Sigmoid colon (tissue), 7 donors: ENCODE measurements around the gene SPC25. TPM values are rescaled to one million over a fixed set of nuclear protein-coding genes. Genes with fewer than 3 reads are reported as not detected.
"Not testable (repeated sequence)": the region's sequence is repeated elsewhere in the genome, so short reads cannot be mapped to it uniquely, and the experiment has no call there.

Experiments used
- DNase-seq: peaks from one replicate; pipeline ENCODE4 v3.0.0-alpha.2; 2019
- H3K27ac ChIP-seq, 4 donors: fragments of 200-600 bp; sonication (generic); one replicate each; pipeline ENCODE4 v1.5.1; 2016 to 2019; ENCODE audit warnings: mild to moderate bottlenecking in 1 of 4
- H3K27me3 ChIP-seq, 3 donors: fragments of 200-600 bp; sonication (generic); one replicate each; pipeline ENCODE4 v1.5.1; 2019; ENCODE audit warnings: mild to moderate bottlenecking in 1 of 3
- H3K36me3 ChIP-seq, 4 donors: fragments of 200-600 bp; sonication (generic); one replicate each; pipeline ENCODE4 v1.5.1; 2016 to 2019
- H3K4me1 ChIP-seq, 4 donors: fragments of 200-600 bp; sonication (generic); one replicate each; pipeline ENCODE4 v1.5.1; 2017 to 2019
- H3K4me3 ChIP-seq, 4 donors: fragments of 200-600 bp; sonication (generic); one replicate each; pipeline ENCODE4 v1.5.1; 2017 to 2019; ENCODE audit warnings: mild to moderate bottlenecking in 2 of 4, moderate library complexity in 1 of 4
- H3K9me3 ChIP-seq, 4 donors: fragments of 200-600 bp in 3 of 4; sonication (generic) in 3 of 4; one replicate each; pipeline versions ENCODE4 v1.5.1 to v1.6.1; 2013 to 2019
- EP300 ChIP-seq, 4 donors: sonication (generic); formaldehyde crosslinking; IDR thresholded peaks; one replicate each; pipeline ENCODE4 v1.6.1; 2017; ENCODE audit warnings: antibody characterized with exemption in 4 of 4
- POLR2A ChIP-seq, 2 donors: fragments of 450-650 bp; IDR thresholded peaks; one replicate each; pipeline ENCODE4 v1.6.1; 2016; ENCODE audit warnings: antibody characterized with exemption in 2 of 2, mild to moderate bottlenecking in 2 of 2, moderate library complexity in 2 of 2
- POLR2AphosphoS5 ChIP-seq, 4 donors: sonication (generic); formaldehyde crosslinking; IDR thresholded peaks; one replicate each; pipeline ENCODE4 v1.6.1; 2017; ENCODE audit warnings: antibody characterized with exemption in 4 of 4
- WGBS, 2 donors: extraction: QIAGEN DNeasy Blood & Tissue Kit; methylation state at CpG; one replicate each; pipeline ENCODE4 v1.1.7; 2013; 5-methylcytosine and 5-hydroxymethylcytosine counted together
- intact Hi-C: fragments of 100-400 bp; cut with DNase I; formaldehyde crosslinking; loops from one replicate; pipeline ENCODE4 v1.15.1; 2023
- polyA plus RNA-seq, 3 donors: library from polyadenylated mRNA; stranded (reverse); fragments of 200-250 nt; gene quantifications; one replicate each; pipeline ENCODE4 v1.2.3, GENCODE V29; 2013
- total RNA-seq, 4 donors: library from RNA; depleted of rRNA; stranded (reverse); fragments of >200 nt; gene quantifications; one replicate each; pipeline ENCODE4 v1.1.0, GENCODE V29; 2016
- TF ChIP-seq, protein P1 (sequence below), 4 experiments: fragments of 450-650 bp in 3 of 4; fragments of 200-600 bp in 1 of 4; IDR thresholded peaks; one replicate each; pipeline ENCODE4 v1.5.1; 2016 to 2019; ENCODE audit warnings: antibody characterized with exemption in 4 of 4, mild to moderate bottlenecking in 3 of 4, moderate library complexity in 2 of 4
- donor health status: healthy with polysubstance abuse.
- donor health status: Bipolar disorder and iron deficiency.
- donor health status: healthy.

The SPC25 gene
- total and polyA plus RNA-seq, 7 donors = 0.54 to 9.0 (median 5.6) TPM; not detected in 3

DNA sequence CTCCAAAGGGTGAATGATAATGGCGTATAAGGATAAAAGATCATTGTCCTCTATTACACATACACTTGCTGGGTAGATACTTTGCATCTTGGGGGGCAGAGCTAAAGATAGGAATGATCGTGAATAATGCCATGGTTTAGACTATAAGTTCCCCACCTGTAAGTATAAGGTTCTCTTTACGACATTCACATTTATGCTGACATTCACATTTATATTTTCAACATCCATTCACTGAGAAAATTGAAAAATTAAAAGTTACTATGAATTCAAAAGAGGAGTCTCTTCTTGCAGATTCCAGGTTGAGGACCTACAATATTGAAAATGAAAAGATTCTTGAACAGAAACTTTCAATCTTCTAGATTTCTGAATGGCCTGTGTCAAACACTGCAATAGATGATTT is 2.1 kb upstream of the SPC25 start:
- Histone ChIP-seq H3K36me3 (no peaks in the 10 kb centered on the region), H3K4me1 (peaks cover 0 to 7% (median 3%) of the 10 kb centered on the region in 4 donors), H3K9me3 (no peaks in the 10 kb centered on the region), H3K27me3 (no peaks in the 10 kb centered on the region), H3K4me3 (no peak overlapping the region), H3K27ac (no peak overlapping the region)
- intact Hi-C loops = no loop called here
- TF ChIP-seq POLR2AphosphoS5 (IDR thresholded peaks at IDR 0.05) = no peak
- TF ChIP-seq, protein P1, sequence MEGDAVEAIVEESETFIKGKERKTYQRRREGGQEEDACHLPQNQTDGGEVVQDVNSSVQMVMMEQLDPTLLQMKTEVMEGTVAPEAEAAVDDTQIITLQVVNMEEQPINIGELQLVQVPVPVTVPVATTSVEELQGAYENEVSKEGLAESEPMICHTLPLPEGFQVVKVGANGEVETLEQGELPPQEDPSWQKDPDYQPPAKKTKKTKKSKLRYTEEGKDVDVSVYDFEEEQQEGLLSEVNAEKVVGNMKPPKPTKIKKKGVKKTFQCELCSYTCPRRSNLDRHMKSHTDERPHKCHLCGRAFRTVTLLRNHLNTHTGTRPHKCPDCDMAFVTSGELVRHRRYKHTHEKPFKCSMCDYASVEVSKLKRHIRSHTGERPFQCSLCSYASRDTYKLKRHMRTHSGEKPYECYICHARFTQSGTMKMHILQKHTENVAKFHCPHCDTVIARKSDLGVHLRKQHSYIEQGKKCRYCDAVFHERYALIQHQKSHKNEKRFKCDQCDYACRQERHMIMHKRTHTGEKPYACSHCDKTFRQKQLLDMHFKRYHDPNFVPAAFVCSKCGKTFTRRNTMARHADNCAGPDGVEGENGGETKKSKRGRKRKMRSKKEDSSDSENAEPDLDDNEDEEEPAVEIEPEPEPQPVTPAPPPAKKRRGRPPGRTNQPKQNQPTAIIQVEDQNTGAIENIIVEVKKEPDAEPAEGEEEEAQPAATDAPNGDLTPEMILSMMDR (IDR thresholded peaks at IDR 0.05) = no peak
- no peak for TF ChIP-seq POLR2A (IDR thresholded peaks at IDR 0.05)
- no peak for TF ChIP-seq EP300 (IDR thresholded peaks at IDR 0.05)
- WGBS, 2 donors = 89 to 90% methylated on average over 3 of the region's 3 CpGs
- no peak for DNase-seq

DNA sequence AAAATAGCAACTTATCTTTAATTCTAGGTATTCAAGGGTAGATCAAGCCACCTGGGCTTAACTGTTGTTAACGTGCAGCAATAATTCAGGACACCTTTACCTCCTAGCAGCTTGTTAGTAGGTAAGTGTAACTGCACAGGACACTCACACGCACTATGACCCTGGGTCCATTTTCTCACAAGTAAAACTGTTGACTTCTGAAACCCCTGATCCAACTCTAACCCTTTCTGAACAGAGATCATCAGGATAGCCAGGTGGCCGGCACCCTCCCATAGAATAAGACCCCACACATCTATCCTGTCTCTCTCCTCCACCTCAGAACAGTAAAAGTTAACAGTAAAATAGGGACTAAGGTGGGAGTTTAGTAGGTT is 610 bp downstream of the SPC25 start:
- Histone ChIP-seq H3K27ac (no peak overlapping the region), H3K36me3 (no peaks in the 10 kb centered on the region), H3K27me3 (no peaks in the 10 kb centered on the region), H3K4me3 (peak overlapping the region in 3 of 4 donors; percentile 45 to 55 (median 54)), H3K9me3 (no peaks in the 10 kb centered on the region), H3K4me1 (peaks cover 0 to 7% (median 3%) of the 10 kb centered on the region in 4 donors)
- TF ChIP-seq EP300 (IDR thresholded peaks at IDR 0.05) = no peak
- no peak for TF ChIP-seq POLR2AphosphoS5 (IDR thresholded peaks at IDR 0.05)
- no peak for TF ChIP-seq POLR2A (IDR thresholded peaks at IDR 0.05)
- TF ChIP-seq, protein P1 (IDR thresholded peaks at IDR 0.05) = no peak
- DNase-seq = no peak
- WGBS, 2 donors = 20 to 41% methylated on average over 3 of the region's 3 CpGs
- intact Hi-C loops = no loop called here

DNA sequence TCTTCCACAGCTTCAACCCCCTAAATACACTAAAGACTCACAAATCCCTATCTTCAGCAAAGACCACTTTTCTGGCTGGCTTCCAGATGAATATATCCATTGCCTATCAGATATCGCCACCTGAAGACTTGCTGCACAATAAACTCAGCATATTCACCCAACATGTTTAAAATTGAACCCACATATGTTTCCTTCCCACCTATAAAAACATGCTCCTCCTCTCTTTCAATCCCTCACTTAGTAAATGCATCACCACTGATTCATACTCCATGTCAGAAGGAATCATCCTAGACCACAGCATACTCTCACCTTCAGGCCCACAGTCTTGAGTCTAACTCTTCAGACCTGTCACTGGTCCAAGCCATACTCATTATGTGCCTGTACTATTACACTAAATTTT is 5.3 kb downstream of the SPC25 start:
- DNase-seq = no peak
- Histone ChIP-seq H3K27me3 (no peaks in the 10 kb centered on the region), H3K36me3 (no peaks in the 10 kb centered on the region), H3K9me3 (no peaks in the 10 kb centered on the region), H3K4me1 (peaks cover 0 to 5% (median 2%) of the 10 kb centered on the region in 4 donors), H3K27ac (no peak overlapping the region), H3K4me3 (no peak overlapping the region)
- 97 to 98% methylated on average over 1 of the region's 1 CpG for WGBS, 2 donors
- TF ChIP-seq EP300 (IDR thresholded peaks at IDR 0.05) (no peak), POLR2AphosphoS5 (IDR thresholded peaks at IDR 0.05) (no peak), POLR2A (IDR thresholded peaks at IDR 0.05) (no peak)
- TF ChIP-seq, protein P1 (IDR thresholded peaks at IDR 0.05) = no peak
- intact Hi-C loops = no loop called here

DNA sequence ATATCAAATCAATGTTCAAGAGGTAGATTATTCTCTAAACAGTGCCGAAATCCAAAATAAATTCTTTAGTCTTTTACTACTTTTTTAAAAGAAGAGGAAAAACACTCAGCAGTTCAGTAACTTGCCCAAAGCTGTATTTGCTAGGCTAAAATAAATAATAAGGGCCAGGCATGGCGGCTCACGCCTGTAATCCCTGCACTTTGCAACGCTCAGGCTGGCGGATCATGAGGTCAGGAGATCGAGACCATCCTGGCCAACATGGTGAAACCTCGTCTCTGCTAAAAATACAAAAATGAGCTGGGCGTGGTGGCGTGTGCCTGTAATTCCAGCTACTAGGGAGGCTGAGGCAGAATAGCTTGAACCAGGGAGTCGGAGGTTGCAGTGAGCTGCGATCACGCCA is 8.1 kb downstream of the SPC25 start:
- H3K9me3 ChIP-seq, H3K4me3 ChIP-seq, H3K36me3 ChIP-seq, H3K27ac ChIP-seq, DNase-seq, H3K4me1 ChIP-seq, H3K27me3 ChIP-seq, intact Hi-C loops: not testable (repeated sequence)
- 98% methylated on average over 12 of the region's 12 CpGs for whole genome bisulfite sequencing, 2 donors

DNA sequence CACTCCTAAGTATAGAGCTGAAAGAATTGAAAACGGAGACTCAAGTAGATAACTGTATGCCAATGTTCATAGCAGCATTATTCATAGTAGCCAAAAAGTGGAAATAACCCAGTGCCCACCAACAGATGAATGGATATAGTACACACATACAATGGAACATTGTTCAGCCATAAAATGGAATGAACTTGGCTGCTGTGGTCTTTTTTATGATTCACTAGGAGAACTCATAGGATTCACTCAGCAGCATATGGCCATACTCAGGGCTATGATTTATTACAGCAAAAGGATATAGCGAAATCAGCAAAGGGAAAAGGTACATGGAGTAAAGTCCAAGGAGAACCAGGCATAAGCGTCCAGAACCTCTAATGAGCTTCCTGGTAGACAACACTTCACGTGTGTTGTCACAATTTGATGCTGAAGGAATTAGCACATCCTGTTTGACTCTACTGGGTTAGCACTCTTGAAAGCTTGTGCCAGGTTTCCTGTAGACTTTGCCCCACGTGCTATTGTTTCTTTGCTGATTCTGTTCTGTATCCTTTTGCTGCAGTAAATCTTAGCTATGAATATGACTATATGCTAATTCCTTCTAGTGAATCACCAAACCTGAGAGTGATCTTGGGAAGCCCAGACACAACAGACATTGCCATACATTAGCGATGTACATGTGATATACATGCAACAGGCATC is 15.7 kb downstream of the SPC25 start:
- H3K9me3 ChIP-seq = no peaks in the 10 kb centered on the region
- no peaks in the 10 kb centered on the region for H3K27me3 ChIP-seq
- DNase-seq = no peak
- H3K36me3 ChIP-seq = no peaks in the 10 kb centered on the region
- no peak overlapping the region for H3K4me3 ChIP-seq
- H3K4me1 ChIP-seq = no peaks in the 10 kb centered on the region
- intact Hi-C loops = no loop called here
- no peak overlapping the region for H3K27ac ChIP-seq
- 38 to 73% methylated on average over 6 of the region's 6 CpGs for WGBS, 2 donors
- no peak for TF ChIP-seq POLR2AphosphoS5 (IDR thresholded peaks at IDR 0.05)
- no peak for TF ChIP-seq POLR2A (IDR thresholded peaks at IDR 0.05)
- TF ChIP-seq EP300 (IDR thresholded peaks at IDR 0.05) = no peak
- TF ChIP-seq, protein P1 (IDR thresholded peaks at IDR 0.05) = no peak

DNA sequence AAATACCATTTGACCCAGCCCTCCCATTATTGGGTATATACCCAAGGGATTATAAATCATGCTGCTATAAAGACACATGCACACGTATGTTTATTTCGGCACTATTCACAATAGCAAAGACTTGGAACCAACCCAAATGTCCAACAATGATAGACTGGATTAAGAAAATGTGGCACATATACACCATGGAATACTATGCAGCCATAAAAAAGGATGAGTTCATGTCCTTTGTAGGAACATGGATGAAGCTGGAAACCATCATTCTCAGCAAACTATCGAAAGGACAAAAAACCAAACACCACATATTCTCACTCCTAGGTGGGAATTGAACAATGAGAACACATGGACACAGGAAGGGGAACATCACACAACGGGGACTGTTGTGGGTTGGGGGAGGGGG is 19.4 kb downstream of the SPC25 start:
- H3K27me3 ChIP-seq, intact Hi-C loops, H3K36me3 ChIP-seq, H3K4me3 ChIP-seq, DNase-seq, H3K9me3 ChIP-seq, H3K4me1 ChIP-seq, H3K27ac ChIP-seq: not testable (repeated sequence)
- 97 to 98% methylated on average over 4 of the region's 4 CpGs for WGBS, 2 donors

DNA sequence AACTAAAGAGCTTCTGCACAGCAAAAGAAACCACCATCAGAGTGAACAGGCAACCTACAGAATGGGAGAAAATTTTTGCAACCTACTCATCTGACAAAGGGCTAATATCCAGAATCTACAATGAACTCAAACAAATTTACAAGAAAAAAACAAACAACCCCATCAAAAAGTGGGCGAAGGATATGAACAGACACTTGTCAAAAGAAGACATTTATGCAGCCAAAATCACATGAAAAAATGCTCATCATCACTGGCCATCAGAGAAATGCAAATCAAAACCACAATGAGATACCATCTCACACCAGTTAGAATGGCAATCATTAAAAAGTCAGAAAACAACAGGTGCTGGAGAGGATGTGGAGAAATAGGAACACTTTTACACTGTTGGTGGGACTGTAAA is 19.9 kb downstream of the SPC25 start:
- H3K36me3 ChIP-seq, H3K4me3 ChIP-seq, H3K27ac ChIP-seq, H3K9me3 ChIP-seq, DNase-seq, H3K27me3 ChIP-seq, H3K4me1 ChIP-seq, intact Hi-C loops: not testable (repeated sequence)
- WGBS, 2 donors = 100% methylated on average over 1 of the region's 1 CpG

DNA sequence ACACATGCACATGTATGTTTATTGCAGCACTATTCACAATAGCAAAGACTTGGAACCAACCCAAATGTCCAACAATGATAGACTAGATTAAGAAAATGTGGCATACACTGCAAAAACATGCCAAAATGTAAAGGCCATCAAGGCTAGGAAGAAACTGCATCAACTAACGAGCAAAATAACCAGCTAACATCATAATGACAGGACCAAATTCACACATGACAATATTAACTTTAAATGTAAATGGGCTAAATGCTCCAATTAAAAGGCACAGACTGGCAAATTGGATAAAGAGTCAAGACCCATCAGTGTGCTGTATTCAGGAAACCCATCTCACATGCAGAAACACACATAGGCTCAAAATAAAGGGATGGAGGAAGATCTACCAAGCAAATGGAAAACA is 23.1 kb downstream of the SPC25 start:
- H3K9me3 ChIP-seq, DNase-seq, H3K27me3 ChIP-seq, H3K4me3 ChIP-seq, H3K4me1 ChIP-seq, intact Hi-C loops, H3K36me3 ChIP-seq, H3K27ac ChIP-seq: not testable (repeated sequence)
- 94 to 98% methylated on average over 1 of the region's 1 CpG for WGBS, 2 donors
